ENCODE results near the gene SUPT7L. TPM values are rescaled to one million over a fixed set of nuclear protein-coding genes. Genes with fewer than 3 reads are reported as not detected.

Gene SUPT7L
- total and polyA plus RNA-seq, 4 donors: 9.6 to 14.6 (median 11.5) TPM

- no peak for TF ChIP-seq CTCF (IDR thresholded peaks at IDR 0.05; ENCODE audit: low read depth, low read length, missing input control)
- no peak for TF ChIP-seq SP1 (IDR thresholded peaks at IDR 0.05)
- no peak for TF ChIP-seq ATF3 (IDR thresholded peaks at IDR 0.05)
- TF ChIP-seq, protein P1, sequence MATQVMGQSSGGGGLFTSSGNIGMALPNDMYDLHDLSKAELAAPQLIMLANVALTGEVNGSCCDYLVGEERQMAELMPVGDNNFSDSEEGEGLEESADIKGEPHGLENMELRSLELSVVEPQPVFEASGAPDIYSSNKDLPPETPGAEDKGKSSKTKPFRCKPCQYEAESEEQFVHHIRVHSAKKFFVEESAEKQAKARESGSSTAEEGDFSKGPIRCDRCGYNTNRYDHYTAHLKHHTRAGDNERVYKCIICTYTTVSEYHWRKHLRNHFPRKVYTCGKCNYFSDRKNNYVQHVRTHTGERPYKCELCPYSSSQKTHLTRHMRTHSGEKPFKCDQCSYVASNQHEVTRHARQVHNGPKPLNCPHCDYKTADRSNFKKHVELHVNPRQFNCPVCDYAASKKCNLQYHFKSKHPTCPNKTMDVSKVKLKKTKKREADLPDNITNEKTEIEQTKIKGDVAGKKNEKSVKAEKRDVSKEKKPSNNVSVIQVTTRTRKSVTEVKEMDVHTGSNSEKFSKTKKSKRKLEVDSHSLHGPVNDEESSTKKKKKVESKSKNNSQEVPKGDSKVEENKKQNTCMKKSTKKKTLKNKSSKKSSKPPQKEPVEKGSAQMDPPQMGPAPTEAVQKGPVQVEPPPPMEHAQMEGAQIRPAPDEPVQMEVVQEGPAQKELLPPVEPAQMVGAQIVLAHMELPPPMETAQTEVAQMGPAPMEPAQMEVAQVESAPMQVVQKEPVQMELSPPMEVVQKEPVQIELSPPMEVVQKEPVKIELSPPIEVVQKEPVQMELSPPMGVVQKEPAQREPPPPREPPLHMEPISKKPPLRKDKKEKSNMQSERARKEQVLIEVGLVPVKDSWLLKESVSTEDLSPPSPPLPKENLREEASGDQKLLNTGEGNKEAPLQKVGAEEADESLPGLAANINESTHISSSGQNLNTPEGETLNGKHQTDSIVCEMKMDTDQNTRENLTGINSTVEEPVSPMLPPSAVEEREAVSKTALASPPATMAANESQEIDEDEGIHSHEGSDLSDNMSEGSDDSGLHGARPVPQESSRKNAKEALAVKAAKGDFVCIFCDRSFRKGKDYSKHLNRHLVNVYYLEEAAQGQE (IDR thresholded peaks at IDR 0.05): no peak
- no peak for TF ChIP-seq HNF4A (conservative IDR thresholded peaks at IDR 0.05)
- no peak for TF ChIP-seq ZBTB33 (IDR thresholded peaks at IDR 0.05)
- no peak for TF ChIP-seq EGR1 (IDR thresholded peaks at IDR 0.05; ENCODE audit: low read depth in 2 of 2)
- no peak for TF ChIP-seq FOXA1 (IDR thresholded peaks at IDR 0.05)
- TF ChIP-seq YY1 (IDR thresholded peaks at IDR 0.05): no peak
- no peak for TF ChIP-seq HNF4G (IDR thresholded peaks at IDR 0.05)
- no peak for TF ChIP-seq GABPA (IDR thresholded peaks at IDR 0.05 in 1 of 2, conservative IDR thresholded peaks at IDR 0.05 in 1 of 2)
- no peak for TF ChIP-seq NR2F2 (IDR thresholded peaks at IDR 0.05)
- TF ChIP-seq RXRA (IDR thresholded peaks at IDR 0.05): no peak
- no peak for TF ChIP-seq TAF1 (conservative IDR thresholded peaks at IDR 0.05)
- TF ChIP-seq MAX (IDR thresholded peaks at IDR 0.05): no peak
- TF ChIP-seq RAD21 (IDR thresholded peaks at IDR 0.05): no peak
- TF ChIP-seq FOXA2 (IDR thresholded peaks at IDR 0.05): no peak
- TF ChIP-seq JUND (IDR thresholded peaks at IDR 0.05): no peak
- H3K4me3 ChIP-seq (ENCODE audit: low read depth in 1 of 3, low read length in 3 of 3): no peak overlapping the region
- H3K9ac ChIP-seq (ENCODE audit: low read depth in 1 of 2, low read length in 2 of 2): no peak overlapping the region
- H3K4me1 ChIP-seq (ENCODE audit: control insufficient read depth in 4 of 4, insufficient read depth in 4 of 4, low read length in 3 of 4): no peaks in the 10 kb centered on the region
- no peaks in the 10 kb centered on the region for H3K27me3 ChIP-seq (ENCODE audit: control insufficient read depth in 4 of 4, insufficient read depth in 4 of 4, low read length in 3 of 4)
- no peak for DNase-seq (ENCODE audit: low spot score)
- WGBS: 93% methylated on average over 2 of the region's 2 CpGs
- peaks cover 7 to 58% (median 49%) of the 10 kb centered on the region in 4 donors for H3K36me3 ChIP-seq (ENCODE audit: control insufficient read depth in 4 of 4, insufficient read depth in 3 of 4, low read depth in 1 of 4, low read length in 3 of 4)
- no peaks in the 10 kb centered on the region for H3K9me3 ChIP-seq (ENCODE audit: control insufficient read depth in 4 of 4, low read length in 3 of 4)
- H3K27ac ChIP-seq (ENCODE audit: low read depth in 1 of 2, low read length in 2 of 2): no peak overlapping the region
Measured at GRCh38 chr2:27640722-27641245, 22.6 kb downstream of the SUPT7L start.
